ENCODE data around the gene LRRC73. TPM values are rescaled to one million over a fixed set of nuclear protein-coding genes. Genes with fewer than 3 reads are reported as not detected.
A peak's percentile ranks its signal among the peaks of the same experiment; 100 is the strongest.

Gene LRRC73
- total RNA-seq, 4 donors from 2014 or later, result not detected

- in situ Hi-C loops (cut with MboI; ENCODE audit: low sequenced_read_pairs in 4 of 4), result no loop called here
- no peak for TF ChIP-seq CTCF (IDR thresholded peaks at IDR 0.05 in 4 of 5, conservative IDR thresholded peaks at IDR 0.05 in 1 of 5)
- no peak for TF ChIP-seq POLR2A (IDR thresholded peaks at IDR 0.05)
- ATAC-seq (no peak), DNase-seq (no peak)
- intact Hi-C loops (cut with DNase I; ENCODE audit: low total_unique reads), result loop anchor here (1.0 kb wide), 1 partner anchor 16 kb away; no protein-coding TSS in a partner anchor
- no peaks in the 10 kb centered on the region for H3K27me3 ChIP-seq
- H3K4me1 ChIP-seq, result peaks cover 38 to 40% of the 10 kb centered on the region in 2 donors
- H3K9me3 ChIP-seq, result no peaks in the 10 kb centered on the region
- H3K27ac ChIP-seq, result peak overlapping the region; percentile 86 to 93 (median 92)
- no peaks in the 10 kb centered on the region for H3K36me3 ChIP-seq
- peak overlapping the region; percentile 80 to 95 (median 87) for H3K4me3 ChIP-seq
Measured at GRCh38 chr6:43476746-43477145, 33.4 kb downstream of the LRRC73 start.

- TF ChIP-seq CTCF (IDR thresholded peaks at IDR 0.05 in 4 of 5, conservative IDR thresholded peaks at IDR 0.05 in 1 of 5) (no peak), POLR2A (IDR thresholded peaks at IDR 0.05) (no peak)
- Histone ChIP-seq H3K4me3 (no peak overlapping the region), H3K9me3 (no peaks in the 10 kb centered on the region), H3K4me1 (peaks cover 30% of the 10 kb centered on the region in 2 donors), H3K27me3 (no peaks in the 10 kb centered on the region), H3K36me3 (no peaks in the 10 kb centered on the region), H3K27ac (no peak overlapping the region)
- in situ Hi-C loops (cut with MboI; ENCODE audit: low sequenced_read_pairs in 4 of 4) (no loop called here), intact Hi-C loops (cut with DNase I; ENCODE audit: low total_unique reads) (no loop called here)
- DNase-seq (no peak), ATAC-seq (no peak)
Measured at GRCh38 chr6:43475516-43475915, 34.6 kb downstream of the LRRC73 start.

- DNase-seq (no peak), ATAC-seq (no peak)
- Histone ChIP-seq H3K27me3 (no peaks in the 10 kb centered on the region), H3K36me3 (no peaks in the 10 kb centered on the region), H3K27ac (no peak overlapping the region), H3K4me3 (no peak overlapping the region), H3K9me3 (no peaks in the 10 kb centered on the region), H3K4me1 (peaks cover 3 to 5% of the 10 kb centered on the region in 2 donors)
- in situ Hi-C loops (cut with MboI; ENCODE audit: low sequenced_read_pairs in 4 of 4) (no loop called here), intact Hi-C loops (cut with DNase I; ENCODE audit: low total_unique reads) (no loop called here)
- TF ChIP-seq POLR2A (IDR thresholded peaks at IDR 0.05), result no peak
- no peak for TF ChIP-seq CTCF (IDR thresholded peaks at IDR 0.05 in 4 of 5, conservative IDR thresholded peaks at IDR 0.05 in 1 of 5)
Measured at GRCh38 chr6:43472515-43472914, 37.6 kb downstream of the LRRC73 start.

GRCh38 chr6:43471399-43471798, 38.7 kb downstream of the LRRC73 start:
- Histone ChIP-seq H3K4me1 (no peaks in the 10 kb centered on the region), H3K27ac (no peak overlapping the region), H3K4me3 (no peak overlapping the region), H3K36me3 (no peaks in the 10 kb centered on the region), H3K9me3 (no peaks in the 10 kb centered on the region), H3K27me3 (no peaks in the 10 kb centered on the region)
- TF ChIP-seq POLR2A (IDR thresholded peaks at IDR 0.05), result no peak
- no peak for TF ChIP-seq CTCF (IDR thresholded peaks at IDR 0.05 in 4 of 5, conservative IDR thresholded peaks at IDR 0.05 in 1 of 5)
- ATAC-seq (no peak), DNase-seq (no peak)
- intact Hi-C loops (cut with DNase I; ENCODE audit: low total_unique reads), result no loop called here
- in situ Hi-C loops (cut with MboI; ENCODE audit: low sequenced_read_pairs in 4 of 4), result no loop called here

GRCh38 chr6:43469947-43470346, 40.2 kb downstream of the LRRC73 start:
- intact Hi-C loops (cut with DNase I; ENCODE audit: low total_unique reads) (no loop called here), in situ Hi-C loops (cut with MboI; ENCODE audit: low sequenced_read_pairs in 4 of 4) (no loop called here)
- ATAC-seq, result no peak
- no peaks in the 10 kb centered on the region for H3K36me3 ChIP-seq
- no peaks in the 10 kb centered on the region for H3K4me1 ChIP-seq
- H3K27ac ChIP-seq, result no peak overlapping the region
- no peaks in the 10 kb centered on the region for H3K9me3 ChIP-seq
- no peak overlapping the region for H3K4me3 ChIP-seq
- H3K27me3 ChIP-seq, result peaks cover 0 to 6% (median 0%) of the 10 kb centered on the region in 3 donors
- TF ChIP-seq CTCF (IDR thresholded peaks at IDR 0.05 in 4 of 5, conservative IDR thresholded peaks at IDR 0.05 in 1 of 5) (no peak), POLR2A (IDR thresholded peaks at IDR 0.05) (no peak)
- no peak for DNase-seq

Data from gastrocnemius medialis (tissue), 4 donors.